ENCODE results near the gene STX11.
"Not testable (repeated sequence)": the region's sequence is repeated elsewhere in the genome, so short reads cannot be mapped to it uniquely, and the experiment has no call there.

STX11 gene

DNA sequence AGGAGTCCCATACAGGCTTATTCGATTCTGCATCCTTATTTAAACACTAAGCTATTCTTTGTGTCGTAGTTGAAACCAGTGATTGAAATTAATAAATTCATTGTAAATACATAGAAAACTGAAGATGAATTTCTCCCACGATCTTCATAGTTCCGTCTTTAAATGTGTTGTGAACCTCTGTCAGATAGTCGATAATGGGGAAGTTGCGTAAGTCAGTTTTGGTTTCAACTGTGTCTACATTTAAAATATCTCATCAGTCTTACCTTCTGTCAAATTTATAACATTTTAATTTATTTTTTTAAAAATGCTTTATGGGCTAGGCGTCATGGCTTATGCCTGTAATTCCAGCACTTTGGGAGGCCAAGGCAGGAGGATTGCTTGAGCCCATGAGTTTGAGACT, 12.7 kb downstream of the STX11 start:
- Histone ChIP-seq H3K27me3 (ENCODE audit: control insufficient read depth, insufficient read depth, low read length, poor library complexity, severe bottlenecking) (no peaks in the 10 kb centered on the region), H3K27ac (ENCODE audit: insufficient read depth, low read depth, low read length, poor library complexity, severe bottlenecking) (no peak overlapping the region), H3K9me3 (ENCODE audit: control insufficient read depth, low read length) (no peaks in the 10 kb centered on the region), H3K36me3 (ENCODE audit: control insufficient read depth, insufficient read depth, low read length) (no peaks in the 10 kb centered on the region), H3K4me3 (ENCODE audit: insufficient read depth, low read depth, low read length) (no peak overlapping the region), H3K4me1 (ENCODE audit: control insufficient read depth, insufficient read depth, low read length) (no peaks in the 10 kb centered on the region)
- WGBS, 2 experiments, result 90 to 94% methylated on average over 5 to 7 of the region's 7 CpGs

- Histone ChIP-seq H3K9me3 (ENCODE audit: control insufficient read depth, low read length) (no peaks in the 10 kb centered on the region), H3K4me1 (ENCODE audit: control insufficient read depth, insufficient read depth, low read length) (no peaks in the 10 kb centered on the region), H3K4me3 (ENCODE audit: insufficient read depth, low read depth, low read length) (no peak overlapping the region), H3K27ac (ENCODE audit: insufficient read depth, low read depth, low read length, poor library complexity, severe bottlenecking) (no peak overlapping the region), H3K36me3 (ENCODE audit: control insufficient read depth, insufficient read depth, low read length) (no peaks in the 10 kb centered on the region), H3K27me3 (ENCODE audit: control insufficient read depth, insufficient read depth, low read length, poor library complexity, severe bottlenecking) (no peaks in the 10 kb centered on the region)
- 88 to 98% methylated on average over 4 of the region's 5 CpGs for WGBS, 2 experiments
These were observed 15.5 kb downstream of the STX11 start for GRCh38 chr6:144165784-144166183.

- Histone ChIP-seq H3K27ac (ENCODE audit: insufficient read depth, low read depth, low read length, poor library complexity, severe bottlenecking) (no peak overlapping the region), H3K4me1 (ENCODE audit: control insufficient read depth, insufficient read depth, low read length) (no peaks in the 10 kb centered on the region), H3K36me3 (ENCODE audit: control insufficient read depth, insufficient read depth, low read length) (no peaks in the 10 kb centered on the region), H3K9me3 (ENCODE audit: control insufficient read depth, low read length) (no peaks in the 10 kb centered on the region), H3K4me3 (ENCODE audit: insufficient read depth, low read depth, low read length) (no peak overlapping the region), H3K27me3 (ENCODE audit: control insufficient read depth, insufficient read depth, low read length, poor library complexity, severe bottlenecking) (no peaks in the 10 kb centered on the region)
- WGBS, 2 experiments, result 95 to 100% methylated on average over 2 of the region's 2 CpGs
These were observed 19.7 kb downstream of the STX11 start for GRCh38 chr6:144170044-144170443.

GRCh38 chr6:144171406-144171805, 21.1 kb downstream of the STX11 start:
- H3K4me1 ChIP-seq (ENCODE audit: control insufficient read depth, insufficient read depth, low read length), result no peaks in the 10 kb centered on the region
- WGBS, 2 experiments, result 100% methylated on average over 1 of the region's 3 CpGs
- H3K36me3 ChIP-seq (ENCODE audit: control insufficient read depth, insufficient read depth, low read length), result no peaks in the 10 kb centered on the region
- no peak overlapping the region for H3K4me3 ChIP-seq (ENCODE audit: insufficient read depth, low read depth, low read length)
- H3K27ac ChIP-seq (ENCODE audit: insufficient read depth, low read depth, low read length, poor library complexity, severe bottlenecking), result no peak overlapping the region
- H3K27me3 ChIP-seq (ENCODE audit: control insufficient read depth, insufficient read depth, low read length, poor library complexity, severe bottlenecking), result no peaks in the 10 kb centered on the region
- H3K9me3 ChIP-seq (ENCODE audit: control insufficient read depth, low read length), result no peaks in the 10 kb centered on the region

DNA sequence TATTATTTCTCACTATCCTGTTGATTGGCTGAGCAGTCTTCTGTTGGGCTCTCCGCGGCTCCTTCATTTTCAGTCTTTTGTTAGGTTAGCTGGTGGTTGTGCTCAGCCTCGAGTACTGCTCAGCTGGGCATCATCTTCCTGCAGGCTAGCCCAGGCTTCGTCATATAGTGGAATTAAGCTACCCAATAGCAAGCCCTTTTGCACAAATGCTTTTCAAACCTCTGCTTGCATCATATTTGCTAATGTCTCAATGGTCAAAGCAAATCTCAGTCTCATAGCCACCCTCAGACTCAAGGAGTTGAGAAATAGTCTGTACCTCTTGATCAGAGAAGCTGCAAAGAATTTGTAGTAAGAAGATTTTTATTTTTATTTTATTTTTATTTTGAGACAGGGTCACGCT, 23.7 kb downstream of the STX11 start:
- Histone ChIP-seq H3K4me3 (ENCODE audit: insufficient read depth, low read depth, low read length) (no peak overlapping the region), H3K9me3 (ENCODE audit: control insufficient read depth, low read length) (no peaks in the 10 kb centered on the region), H3K36me3 (ENCODE audit: control insufficient read depth, insufficient read depth, low read length) (no peaks in the 10 kb centered on the region), H3K27me3 (ENCODE audit: control insufficient read depth, insufficient read depth, low read length, poor library complexity, severe bottlenecking) (no peaks in the 10 kb centered on the region), H3K4me1 (ENCODE audit: control insufficient read depth, insufficient read depth, low read length) (no peaks in the 10 kb centered on the region), H3K27ac (ENCODE audit: insufficient read depth, low read depth, low read length, poor library complexity, severe bottlenecking) (no peak overlapping the region)
- WGBS, 2 experiments, result 86 to 90% methylated on average over 5 of the region's 5 CpGs

DNA sequence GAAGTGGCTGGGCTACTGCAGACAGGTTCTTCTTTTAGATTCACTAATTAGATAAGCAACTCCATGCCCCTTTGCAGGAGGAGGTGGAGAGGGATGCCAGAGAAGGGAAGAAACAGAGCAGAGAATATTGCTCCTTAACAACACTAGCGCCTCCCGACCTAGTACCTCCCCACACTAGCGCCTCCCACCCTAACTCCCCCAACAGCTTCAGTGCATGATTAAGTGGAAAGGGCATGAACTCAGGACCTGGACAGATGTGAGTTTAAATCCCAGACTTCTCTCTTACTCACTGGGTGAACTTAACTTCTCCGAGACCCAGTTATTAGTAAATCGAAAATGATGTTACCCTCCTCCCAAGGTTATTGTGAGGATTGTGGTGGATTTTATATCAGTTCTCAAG, 25.7 kb downstream of the STX11 start:
- no peak overlapping the region for H3K4me3 ChIP-seq (ENCODE audit: insufficient read depth, low read depth, low read length)
- no peaks in the 10 kb centered on the region for H3K4me1 ChIP-seq (ENCODE audit: control insufficient read depth, insufficient read depth, low read length)
- no peaks in the 10 kb centered on the region for H3K36me3 ChIP-seq (ENCODE audit: control insufficient read depth, insufficient read depth, low read length)
- no peaks in the 10 kb centered on the region for H3K27me3 ChIP-seq (ENCODE audit: control insufficient read depth, insufficient read depth, low read length, poor library complexity, severe bottlenecking)
- H3K9me3 ChIP-seq (ENCODE audit: control insufficient read depth, low read length), result no peaks in the 10 kb centered on the region
- 85 to 86% methylated on average over 4 to 5 of the region's 5 CpGs for WGBS, 2 experiments
- H3K27ac ChIP-seq (ENCODE audit: insufficient read depth, low read depth, low read length, poor library complexity, severe bottlenecking), result no peak overlapping the region

GRCh38 chr6:144177726-144178125, 27.4 kb downstream of the STX11 start:
- H3K27me3 ChIP-seq (ENCODE audit: control insufficient read depth, insufficient read depth, low read length, poor library complexity, severe bottlenecking), result no peaks in the 10 kb centered on the region
- WGBS, 2 experiments, result 94 to 98% methylated on average over 3 of the region's 3 CpGs
- H3K27ac ChIP-seq (ENCODE audit: insufficient read depth, low read depth, low read length, poor library complexity, severe bottlenecking), result no peak overlapping the region
- H3K4me3 ChIP-seq (ENCODE audit: insufficient read depth, low read depth, low read length), result no peak overlapping the region
- H3K36me3 ChIP-seq (ENCODE audit: control insufficient read depth, insufficient read depth, low read length), result no peaks in the 10 kb centered on the region
- H3K9me3 ChIP-seq (ENCODE audit: control insufficient read depth, low read length), result no peaks in the 10 kb centered on the region
- no peaks in the 10 kb centered on the region for H3K4me1 ChIP-seq (ENCODE audit: control insufficient read depth, insufficient read depth, low read length)

DNA sequence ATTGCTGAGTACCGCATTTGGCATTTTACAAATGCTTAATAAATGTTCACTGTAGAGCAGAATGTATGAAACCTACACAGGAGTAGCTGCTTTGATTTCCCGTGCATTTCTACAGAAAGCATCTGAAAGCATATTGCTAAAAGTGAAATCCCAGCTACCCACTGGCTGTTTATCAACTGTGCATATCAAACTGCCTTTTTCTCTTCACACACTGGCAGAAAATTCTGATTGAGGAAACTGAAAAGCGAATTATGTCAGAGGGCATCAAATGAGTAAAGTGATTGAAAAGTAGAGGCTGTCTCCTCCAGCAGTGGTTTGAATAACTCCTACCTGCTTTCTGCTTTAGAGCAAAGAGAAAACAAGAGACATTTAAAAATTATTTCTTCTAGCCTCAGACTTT, 28.0 kb downstream of the STX11 start:
- no peaks in the 10 kb centered on the region for H3K27me3 ChIP-seq (ENCODE audit: control insufficient read depth, insufficient read depth, low read length, poor library complexity, severe bottlenecking)
- no peak overlapping the region for H3K4me3 ChIP-seq (ENCODE audit: insufficient read depth, low read depth, low read length)
- H3K36me3 ChIP-seq (ENCODE audit: control insufficient read depth, insufficient read depth, low read length), result no peaks in the 10 kb centered on the region
- H3K27ac ChIP-seq (ENCODE audit: insufficient read depth, low read depth, low read length, poor library complexity, severe bottlenecking), result no peak overlapping the region
- WGBS, 2 experiments, result 95 to 96% methylated on average over 2 to 3 of the region's 3 CpGs
- no peaks in the 10 kb centered on the region for H3K4me1 ChIP-seq (ENCODE audit: control insufficient read depth, insufficient read depth, low read length)
- no peaks in the 10 kb centered on the region for H3K9me3 ChIP-seq (ENCODE audit: control insufficient read depth, low read length)

- 83 to 88% methylated on average over 4 of the region's 4 CpGs for WGBS, 2 experiments
- Histone ChIP-seq H3K4me3 (ENCODE audit: insufficient read depth, low read depth, low read length) (no peak overlapping the region), H3K27me3 (ENCODE audit: control insufficient read depth, insufficient read depth, low read length, poor library complexity, severe bottlenecking) (no peaks in the 10 kb centered on the region), H3K4me1 (ENCODE audit: control insufficient read depth, insufficient read depth, low read length) (no peaks in the 10 kb centered on the region), H3K9me3 (ENCODE audit: control insufficient read depth, low read length) (no peaks in the 10 kb centered on the region), H3K36me3 (ENCODE audit: control insufficient read depth, insufficient read depth, low read length) (no peaks in the 10 kb centered on the region), H3K27ac (ENCODE audit: insufficient read depth, low read depth, low read length, poor library complexity, severe bottlenecking) (no peak overlapping the region)
These were observed 28.9 kb downstream of the STX11 start for GRCh38 chr6:144179237-144179636.

GRCh38 chr6:144179828-144180227, 29.5 kb downstream of the STX11 start:
- Histone ChIP-seq H3K4me3 (ENCODE audit: insufficient read depth, low read depth, low read length) (no peak overlapping the region), H3K36me3 (ENCODE audit: control insufficient read depth, insufficient read depth, low read length) (no peaks in the 10 kb centered on the region), H3K9me3 (ENCODE audit: control insufficient read depth, low read length) (no peaks in the 10 kb centered on the region), H3K27me3 (ENCODE audit: control insufficient read depth, insufficient read depth, low read length, poor library complexity, severe bottlenecking) (no peaks in the 10 kb centered on the region), H3K4me1 (ENCODE audit: control insufficient read depth, insufficient read depth, low read length) (no peaks in the 10 kb centered on the region), H3K27ac (ENCODE audit: insufficient read depth, low read depth, low read length, poor library complexity, severe bottlenecking) (no peak overlapping the region)
- WGBS, 2 experiments, result 96 to 98% methylated on average over 2 of the region's 2 CpGs

DNA sequence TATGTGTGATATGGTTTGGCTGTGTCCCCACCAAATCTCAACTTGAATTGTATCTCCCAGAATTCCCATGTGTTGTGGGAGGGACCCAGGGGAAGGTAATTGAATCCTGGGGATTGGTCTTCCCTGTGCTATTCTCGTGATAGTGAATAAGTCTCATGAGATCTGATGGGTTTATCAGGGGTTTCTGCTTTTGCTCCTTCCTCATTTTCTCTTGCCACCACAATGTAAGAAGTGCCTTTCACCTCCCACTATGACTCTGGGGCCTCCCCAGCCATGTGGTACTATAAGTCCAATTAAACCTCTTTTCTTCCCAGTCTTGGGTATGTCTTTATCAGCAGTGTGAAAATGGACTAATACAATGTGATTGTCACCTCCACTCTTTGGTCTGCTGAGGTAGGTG, 30.0 kb downstream of the STX11 start:
- WGBS, 2 experiments, result 81 to 88% methylated on average over 1 of the region's 1 CpG
- not testable (repeated sequence) for H3K9me3 ChIP-seq (ENCODE audit: control insufficient read depth, low read length)

More for the DNA sequence above, 30.0 kb downstream of the STX11 start:
- H3K4me3 ChIP-seq (ENCODE audit: insufficient read depth, low read depth, low read length); H3K36me3 ChIP-seq (ENCODE audit: control insufficient read depth, insufficient read depth, low read length); H3K27ac ChIP-seq (ENCODE audit: insufficient read depth, low read depth, low read length, poor library complexity, severe bottlenecking); H3K27me3 ChIP-seq (ENCODE audit: control insufficient read depth, insufficient read depth, low read length, poor library complexity, severe bottlenecking); H3K4me1 ChIP-seq (ENCODE audit: control insufficient read depth, insufficient read depth, low read length): not testable (repeated sequence)

All from ectodermal cell (in vitro differentiated cells).